ENCODE data around the gene MT1HL1. TPM values are rescaled to one million over a fixed set of nuclear protein-coding genes. Genes with fewer than 3 reads are reported as not detected.

MT1HL1 gene
- total and polyA plus RNA-seq, 2 experiments from 2014 or later = not detected

DNA sequence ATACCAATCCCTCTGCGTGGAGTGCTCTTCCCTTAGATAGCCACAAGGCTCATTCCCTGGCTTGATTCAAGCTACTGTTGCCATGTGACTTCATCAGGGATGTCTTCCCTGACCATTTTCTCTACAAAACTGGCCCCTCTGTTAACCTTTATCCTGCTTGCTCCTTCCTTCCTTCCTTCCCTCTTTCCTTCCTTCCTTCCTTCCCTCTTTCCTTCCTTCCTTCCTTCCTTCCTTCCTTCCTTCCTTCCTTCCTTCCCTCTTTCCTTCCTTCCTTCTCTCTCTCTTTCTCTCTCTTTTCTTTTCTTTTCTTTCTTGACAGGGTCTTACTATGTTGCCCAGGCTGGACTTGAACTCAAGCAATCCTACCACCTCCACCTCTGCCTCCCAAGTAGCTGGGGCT is 31.5 kb upstream of the MT1HL1 start:
- no peaks in the 10 kb centered on the region for H3K36me3 ChIP-seq (ENCODE audit: low read depth)
- H3K9me2 ChIP-seq (ENCODE audit: insufficient read depth) = no peaks in the 10 kb centered on the region
- no peaks in the 10 kb centered on the region for H3K9me3 ChIP-seq (ENCODE audit: low read depth)
- 12 to 43% methylated on average over 1 of the region's 1 CpG for WGBS, 2 experiments (ENCODE audit: low coverage in 1 of 2, low lambda C conversion rate in 2 of 2, missing lambda C conversion rate in 2 of 2)
- no peak overlapping the region for H2AFZ ChIP-seq
- no peak overlapping the region for H3K4me2 ChIP-seq (ENCODE audit: unreplicated experiment)
- H3K9ac ChIP-seq = no peak overlapping the region
- H3K4me1 ChIP-seq (ENCODE audit: insufficient read depth) = no peaks in the 10 kb centered on the region
- H3K79me2 ChIP-seq (ENCODE audit: insufficient read depth) = no peaks in the 10 kb centered on the region
- H3K4me3 ChIP-seq = no peak overlapping the region
- DNase-seq = no peak
- in situ Hi-C loops (cut with MboI) = no loop called here
- H3K27ac ChIP-seq = no peak overlapping the region
- no peaks in the 10 kb centered on the region for H3F3A ChIP-seq (ENCODE audit: insufficient read depth)
- no peaks in the 10 kb centered on the region for H4K20me1 ChIP-seq (ENCODE audit: insufficient read depth)
- peaks cover 6% of the 10 kb centered on the region; the same call in 1 of the 2 replicates for H3K27me3 ChIP-seq (replicated peaks; ENCODE audit: insufficient read depth)
- TF ChIP-seq EZH2phosphoT487 (IDR thresholded peaks at IDR 0.05; ENCODE audit: insufficient read depth, low read depth) (no peak), EZH2 (IDR thresholded peaks at IDR 0.05; ENCODE audit: insufficient read depth, poor library complexity, severe bottlenecking) (no peak)

DNA sequence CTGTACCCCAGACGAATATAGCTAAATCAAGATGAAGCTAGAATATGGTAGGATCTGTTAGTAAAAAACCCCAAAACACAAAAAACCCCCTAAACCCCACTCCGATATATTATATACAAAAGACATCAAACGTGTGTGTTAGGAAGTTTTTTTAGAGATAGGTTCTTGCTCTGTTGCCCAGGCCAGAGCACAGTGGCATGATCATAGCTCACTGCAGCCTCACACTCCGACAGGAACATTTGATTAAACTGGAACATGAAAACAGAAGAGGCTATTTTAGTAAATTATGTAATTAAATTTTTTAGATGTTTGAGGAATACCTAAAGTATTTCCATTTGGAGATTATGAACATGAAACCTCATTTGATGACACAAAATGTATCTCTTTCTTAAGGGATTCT is 29.6 kb upstream of the MT1HL1 start:
- TF ChIP-seq EZH2phosphoT487 (IDR thresholded peaks at IDR 0.05; ENCODE audit: insufficient read depth, low read depth) = no peak
- TF ChIP-seq EZH2 (IDR thresholded peaks at IDR 0.05; ENCODE audit: insufficient read depth, poor library complexity, severe bottlenecking) = no peak
- Histone ChIP-seq H3K4me1 (ENCODE audit: insufficient read depth) (no peaks in the 10 kb centered on the region), H3K4me3 (no peak overlapping the region), H3K79me2 (ENCODE audit: insufficient read depth) (no peaks in the 10 kb centered on the region), H3K4me2 (ENCODE audit: unreplicated experiment) (no peak overlapping the region), H3K9ac (no peak overlapping the region), H3K9me3 (ENCODE audit: low read depth) (no peaks in the 10 kb centered on the region), H3K27me3 (replicated peaks; ENCODE audit: insufficient read depth) (no peaks in the 10 kb centered on the region), H3F3A (ENCODE audit: insufficient read depth) (no peaks in the 10 kb centered on the region), H2AFZ (no peak overlapping the region), H3K9me2 (ENCODE audit: insufficient read depth) (no peaks in the 10 kb centered on the region), H3K27ac (no peak overlapping the region), H4K20me1 (ENCODE audit: insufficient read depth) (no peaks in the 10 kb centered on the region), H3K36me3 (ENCODE audit: low read depth) (no peaks in the 10 kb centered on the region)
- 12 to 13% methylated on average over 4 of the region's 4 CpGs for WGBS, 2 experiments (ENCODE audit: low coverage in 1 of 2, low lambda C conversion rate in 2 of 2, missing lambda C conversion rate in 2 of 2)
- no peak for DNase-seq
- in situ Hi-C loops (cut with MboI) = no loop called here

- H3K9me3 ChIP-seq (ENCODE audit: low read depth) = no peaks in the 10 kb centered on the region
- TF ChIP-seq EZH2 (IDR thresholded peaks at IDR 0.05; ENCODE audit: insufficient read depth, poor library complexity, severe bottlenecking) = no peak
- TF ChIP-seq EZH2phosphoT487 (IDR thresholded peaks at IDR 0.05; ENCODE audit: insufficient read depth, low read depth) = no peak
- in situ Hi-C loops (cut with MboI) = no loop called here
These were observed 28.8 kb upstream of the MT1HL1 start for GRCh38 chr1:237033061-237033460.

GRCh38 chr1:237032029-237032428 is 27.8 kb upstream of the MT1HL1 start:
- Histone ChIP-seq H3K9ac (no peak overlapping the region), H2AFZ (no peak overlapping the region), H3K9me2 (ENCODE audit: insufficient read depth) (no peaks in the 10 kb centered on the region), H3K27me3 (replicated peaks; ENCODE audit: insufficient read depth) (no peaks in the 10 kb centered on the region), H3K9me3 (ENCODE audit: low read depth) (no peaks in the 10 kb centered on the region), H3K79me2 (ENCODE audit: insufficient read depth) (no peaks in the 10 kb centered on the region), H3K4me3 (no peak overlapping the region), H3K27ac (no peak overlapping the region), H4K20me1 (ENCODE audit: insufficient read depth) (no peaks in the 10 kb centered on the region), H3K4me2 (ENCODE audit: unreplicated experiment) (no peak overlapping the region), H3K4me1 (ENCODE audit: insufficient read depth) (no peaks in the 10 kb centered on the region), H3K36me3 (ENCODE audit: low read depth) (no peaks in the 10 kb centered on the region), H3F3A (ENCODE audit: insufficient read depth) (no peaks in the 10 kb centered on the region)
- no peak for DNase-seq
- 12 to 18% methylated on average over 7 of the region's 7 CpGs for WGBS, 2 experiments (ENCODE audit: low coverage in 1 of 2, low lambda C conversion rate in 2 of 2, missing lambda C conversion rate in 2 of 2)
- no peak for TF ChIP-seq EZH2phosphoT487 (IDR thresholded peaks at IDR 0.05; ENCODE audit: insufficient read depth, low read depth)
- no peak for TF ChIP-seq EZH2 (IDR thresholded peaks at IDR 0.05; ENCODE audit: insufficient read depth, poor library complexity, severe bottlenecking)
- in situ Hi-C loops (cut with MboI) = no loop called here

More at GRCh38 chr1:237033061-237033460, 28.8 kb upstream of the MT1HL1 start:
- Histone ChIP-seq H4K20me1 (ENCODE audit: insufficient read depth) (no peaks in the 10 kb centered on the region), H3K4me1 (ENCODE audit: insufficient read depth) (no peaks in the 10 kb centered on the region), H3K4me2 (ENCODE audit: unreplicated experiment) (no peak overlapping the region), H3F3A (ENCODE audit: insufficient read depth) (no peaks in the 10 kb centered on the region), H3K27ac (no peak overlapping the region), H3K79me2 (ENCODE audit: insufficient read depth) (no peaks in the 10 kb centered on the region), H3K9ac (no peak overlapping the region), H3K4me3 (no peak overlapping the region), H3K9me2 (ENCODE audit: insufficient read depth) (no peaks in the 10 kb centered on the region), H3K27me3 (replicated peaks; ENCODE audit: insufficient read depth) (no peaks in the 10 kb centered on the region), H3K36me3 (ENCODE audit: low read depth) (no peaks in the 10 kb centered on the region), H2AFZ (no peak overlapping the region)
- WGBS, 2 experiments (ENCODE audit: low coverage in 1 of 2, low lambda C conversion rate in 2 of 2, missing lambda C conversion rate in 2 of 2) = 32 to 34% methylated on average over 4 of the region's 4 CpGs
- no peak for DNase-seq

GRCh38 chr1:237031480-237031879 is 27.2 kb upstream of the MT1HL1 start:
- Histone ChIP-seq H3K27me3 (replicated peaks; ENCODE audit: insufficient read depth) (no peaks in the 10 kb centered on the region), H3K79me2 (ENCODE audit: insufficient read depth) (no peaks in the 10 kb centered on the region), H3K4me2 (ENCODE audit: unreplicated experiment) (no peak overlapping the region), H3K27ac (no peak overlapping the region), H3K9ac (no peak overlapping the region), H3F3A (ENCODE audit: insufficient read depth) (no peaks in the 10 kb centered on the region), H3K4me1 (ENCODE audit: insufficient read depth) (no peaks in the 10 kb centered on the region), H2AFZ (no peak overlapping the region), H3K9me2 (ENCODE audit: insufficient read depth) (no peaks in the 10 kb centered on the region), H3K9me3 (ENCODE audit: low read depth) (no peaks in the 10 kb centered on the region), H3K4me3 (no peak overlapping the region), H3K36me3 (ENCODE audit: low read depth) (no peaks in the 10 kb centered on the region), H4K20me1 (ENCODE audit: insufficient read depth) (no peaks in the 10 kb centered on the region)
- WGBS, 2 experiments (ENCODE audit: low coverage in 1 of 2, low lambda C conversion rate in 2 of 2, missing lambda C conversion rate in 2 of 2) = 8 to 13% methylated on average over 4 of the region's 4 CpGs
- DNase-seq = no peak
- in situ Hi-C loops (cut with MboI) = no loop called here
- no peak for TF ChIP-seq EZH2 (IDR thresholded peaks at IDR 0.05; ENCODE audit: insufficient read depth, poor library complexity, severe bottlenecking)
- TF ChIP-seq EZH2phosphoT487 (IDR thresholded peaks at IDR 0.05; ENCODE audit: insufficient read depth, low read depth) = no peak

Data from GM23248 (cell line).